Measurements from ENCODE around the gene MRPL34. TPM values are rescaled to one million over a fixed set of nuclear protein-coding genes. Genes with fewer than 3 reads are reported as not detected.

MRPL34 gene
- total and polyA plus RNA-seq, 9 of the 15 experiments (the other 6 are each of a cell fraction or from before 2014, with no cell fraction given) = 11.5 to 256 (median 72.5) TPM

- peak; percentile 85 to 88 for TF ChIP-seq MAZ (CRISPR knock-in tag; conservative IDR thresholded peaks at IDR 0.05 in 1 of 2, IDR thresholded peaks at IDR 0.05 in 1 of 2)
- TF ChIP-seq RHOXF2B (CRISPR knock-in tag; conservative IDR thresholded peaks at IDR 0.05) = no peak
- TF ChIP-seq ZNF592 (IDR thresholded peaks at IDR 0.05) = 0 out of 2 replicates have a peak, but pooled peaks have one; percentile 25
- TF ChIP-seq NFIC (IDR thresholded peaks at IDR 0.05) = 0 out of 2 replicates have a peak, but pooled peaks have one; percentile 22
- no peak for TF ChIP-seq CHCHD3 (CRISPR knock-in tag; IDR thresholded peaks at IDR 0.05)
- TF ChIP-seq E2F5 (CRISPR knock-in tag; IDR thresholded peaks at IDR 0.05) = no peak
- TF ChIP-seq LCOR (CRISPR knock-in tag; IDR thresholded peaks at IDR 0.05) = 0 out of 2 replicates have a peak, but pooled peaks have one; percentile 45
Measured at GRCh38 chr19:17303167-17303939, 2.3 kb upstream of the MRPL34 start, which contains the start of gene ABHD8 (continued).

Data from K562 (cell line).